Activated naive CD4-positive, alpha-beta T cell treated with anti-CD3 and anti-CD28 coated beads, Interleukin-2, amount 10 ng/mL, durations not matched to agents 7 days and 5 days (primary cell): ENCODE measurements around the gene ADGRL2.

Experiments used
- CTCF ChIA-PET: fragments of 350-600 bp; sonication (Branson Sonifier 250); formaldehyde crosslinking; loops from one replicate; lab custom pipeline; 2021; ENCODE audit warnings: antibody characterized with exemption; lab: Charles Lee
- DNase-seq: peaks from one replicate; pipeline ENCODE4 v3.0.0-alpha.2; 2020
- H3K27ac Mint-ChIP-seq: one replicate; pipeline ENCODE4 v1.8.0; 2021; ENCODE audit warnings: mild to moderate bottlenecking, moderate library complexity, mixed read lengths
- H3K27me3 Mint-ChIP-seq: one replicate; pipeline ENCODE4 v1.8.0; 2021; ENCODE audit warnings: mild to moderate bottlenecking, mixed read lengths
- H3K36me3 Mint-ChIP-seq: one replicate; pipeline ENCODE4 v1.8.0; 2021; ENCODE audit warnings: mixed read lengths
- H3K4me1 Mint-ChIP-seq: one replicate; pipeline ENCODE4 v1.8.0; 2021; ENCODE audit warnings: mixed read lengths
- H3K4me3 Mint-ChIP-seq: one replicate; pipeline ENCODE4 v1.8.0; 2021; ENCODE audit warnings: mild to moderate bottlenecking, moderate library complexity, mixed read lengths
- H3K9me3 Mint-ChIP-seq: one replicate; pipeline ENCODE4 v1.8.0; 2021; ENCODE audit warnings: mixed read lengths

Gene ADGRL2

DNA sequence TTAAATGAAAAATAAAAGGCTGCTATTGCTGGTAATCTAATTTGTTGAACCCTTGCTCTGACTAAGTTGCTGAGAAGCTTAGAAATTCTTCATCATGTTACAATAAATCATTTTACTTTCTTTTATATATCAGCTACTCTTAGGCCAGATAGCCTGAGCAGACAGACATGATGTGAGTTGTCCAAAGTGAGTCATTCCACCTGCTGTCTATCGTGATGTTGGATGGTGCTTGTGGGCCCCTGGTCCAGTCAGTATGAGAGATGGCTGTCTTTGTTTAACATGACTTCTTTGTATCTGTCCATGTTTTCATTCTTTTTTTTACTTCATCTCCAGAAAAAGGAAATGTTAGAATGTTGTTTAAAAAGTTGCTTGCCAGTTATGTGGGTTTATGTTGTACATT lies 188.8 kb downstream of the ADGRL2 start:
- Mint-ChIP-seq H3K27me3 (no peaks in the 10 kb centered on the region), H3K27ac (no peak overlapping the region), H3K4me3 (no peak overlapping the region), H3K36me3 (no peaks in the 10 kb centered on the region), H3K9me3 (no peaks in the 10 kb centered on the region), H3K4me1 (no peaks in the 10 kb centered on the region)
- DNase-seq, result no peak
- CTCF ChIA-PET, result no interaction called here

DNA sequence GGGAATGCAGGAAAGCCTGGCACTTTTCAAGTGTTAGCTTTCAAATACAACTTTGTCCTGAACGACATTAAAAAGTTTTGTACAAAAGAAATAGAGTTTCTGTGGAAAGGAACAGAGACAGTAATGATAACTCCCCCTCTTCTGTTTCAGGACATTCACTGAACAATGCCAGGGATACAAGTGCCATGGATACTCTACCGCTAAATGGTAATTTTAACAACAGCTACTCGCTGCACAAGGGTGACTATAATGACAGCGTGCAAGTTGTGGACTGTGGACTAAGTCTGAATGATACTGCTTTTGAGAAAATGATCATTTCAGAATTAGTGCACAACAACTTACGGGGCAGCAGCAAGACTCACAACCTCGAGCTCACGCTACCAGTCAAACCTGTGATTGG lies 189.5 kb downstream of the ADGRL2 start:
- no peaks in the 10 kb centered on the region for H3K4me1 Mint-ChIP-seq
- H3K36me3 Mint-ChIP-seq, result no peaks in the 10 kb centered on the region
- no peaks in the 10 kb centered on the region for H3K9me3 Mint-ChIP-seq
- H3K27me3 Mint-ChIP-seq, result no peaks in the 10 kb centered on the region
- no peak for DNase-seq
- no peak overlapping the region for H3K4me3 Mint-ChIP-seq
- CTCF ChIA-PET, result no interaction called here
- H3K27ac Mint-ChIP-seq, result no peak overlapping the region

DNA sequence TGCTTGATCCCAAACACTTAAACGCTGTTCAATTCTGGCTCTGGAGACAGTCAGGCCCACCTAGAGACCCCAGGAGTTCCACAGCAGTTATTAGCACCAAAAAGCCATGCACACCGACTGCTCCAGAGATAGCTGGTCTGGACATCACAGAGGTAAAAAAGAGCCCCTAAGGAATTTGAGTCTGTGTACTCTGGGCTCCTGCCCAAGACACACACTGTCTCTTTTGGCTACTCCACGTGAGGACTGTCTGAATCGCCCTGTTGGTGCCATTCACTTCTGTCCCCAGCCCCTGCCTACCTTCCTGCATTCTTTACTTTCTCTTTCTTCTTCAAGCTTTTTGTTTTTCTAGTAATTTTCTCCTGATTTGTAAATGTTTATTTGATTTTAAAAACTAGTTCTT lies 197.4 kb downstream of the ADGRL2 start:
- H3K4me3 Mint-ChIP-seq, result no peak overlapping the region
- H3K27ac Mint-ChIP-seq, result no peak overlapping the region
- no peak for DNase-seq
- no peaks in the 10 kb centered on the region for H3K36me3 Mint-ChIP-seq
- CTCF ChIA-PET, result no interaction called here
- no peaks in the 10 kb centered on the region for H3K9me3 Mint-ChIP-seq
- no peaks in the 10 kb centered on the region for H3K4me1 Mint-ChIP-seq
- no peaks in the 10 kb centered on the region for H3K27me3 Mint-ChIP-seq

DNA sequence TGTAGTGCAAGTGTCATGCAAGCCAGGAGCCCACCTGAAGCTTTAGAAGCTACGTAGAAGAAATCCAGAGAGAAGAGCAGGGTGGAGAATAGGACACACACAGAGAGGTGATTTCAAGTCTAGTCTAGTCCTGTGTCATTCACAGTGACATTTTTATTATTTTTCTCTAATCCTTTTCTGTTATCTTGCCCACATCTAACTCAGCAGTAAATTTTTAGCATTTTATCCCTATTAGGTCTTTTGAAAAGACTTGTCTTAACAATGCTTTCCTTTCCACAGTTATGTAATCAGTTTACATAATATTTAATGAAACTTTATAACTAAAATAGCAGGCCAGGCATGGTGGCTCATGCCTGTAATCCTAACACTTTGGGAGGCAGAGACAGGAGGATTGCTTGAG lies 198.6 kb downstream of the ADGRL2 start:
- no peak overlapping the region for H3K4me3 Mint-ChIP-seq
- CTCF ChIA-PET, result no interaction called here
- no peaks in the 10 kb centered on the region for H3K36me3 Mint-ChIP-seq
- no peak for DNase-seq
- no peak overlapping the region for H3K27ac Mint-ChIP-seq
- no peaks in the 10 kb centered on the region for H3K27me3 Mint-ChIP-seq
- no peaks in the 10 kb centered on the region for H3K4me1 Mint-ChIP-seq
- no peaks in the 10 kb centered on the region for H3K9me3 Mint-ChIP-seq

DNA sequence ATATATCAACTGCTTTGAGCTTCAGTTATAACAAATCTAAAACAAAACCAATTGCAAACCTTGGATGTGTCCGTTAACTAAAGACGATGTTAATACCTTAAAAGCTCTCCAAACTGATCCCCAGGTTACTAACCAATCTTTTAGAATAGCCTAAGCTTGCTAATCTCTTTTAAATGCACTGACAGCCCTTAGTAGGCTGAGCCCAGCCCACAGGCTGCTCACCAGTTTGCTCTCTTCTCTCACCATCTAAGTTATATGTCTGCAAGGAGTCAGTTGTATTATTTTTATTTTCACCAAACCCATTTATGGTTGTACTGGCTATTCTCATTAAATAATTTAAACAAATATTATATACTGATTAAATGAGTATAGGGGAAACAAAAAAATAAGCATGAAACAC lies 199.5 kb downstream of the ADGRL2 start:
- no peak overlapping the region for H3K4me3 Mint-ChIP-seq
- no peaks in the 10 kb centered on the region for H3K36me3 Mint-ChIP-seq
- no peaks in the 10 kb centered on the region for H3K9me3 Mint-ChIP-seq
- CTCF ChIA-PET, result no interaction called here
- no peak overlapping the region for H3K27ac Mint-ChIP-seq
- DNase-seq, result no peak
- no peaks in the 10 kb centered on the region for H3K27me3 Mint-ChIP-seq
- H3K4me1 Mint-ChIP-seq, result no peaks in the 10 kb centered on the region

DNA sequence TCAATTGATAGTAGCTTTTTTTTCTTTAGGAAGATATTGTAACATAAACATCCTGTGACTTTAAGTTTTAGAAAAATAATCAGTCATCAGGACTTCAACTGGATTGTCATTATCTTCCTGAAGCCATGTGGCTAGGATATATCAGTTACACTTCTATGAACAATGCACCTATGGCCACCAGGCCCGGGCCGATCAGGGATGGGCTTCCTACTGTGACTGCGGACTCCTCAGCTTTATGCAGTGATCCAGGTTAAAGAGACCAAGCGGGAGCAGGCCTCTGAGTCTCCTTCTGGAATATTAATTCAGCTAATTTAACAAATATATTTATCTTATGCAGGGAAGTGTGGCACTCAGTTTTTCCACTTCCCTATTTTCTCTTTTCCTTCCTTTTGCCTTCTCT lies 200.6 kb downstream of the ADGRL2 start:
- no peaks in the 10 kb centered on the region for H3K4me1 Mint-ChIP-seq
- no peak overlapping the region for H3K4me3 Mint-ChIP-seq
- CTCF ChIA-PET, result no interaction called here
- no peaks in the 10 kb centered on the region for H3K9me3 Mint-ChIP-seq
- H3K36me3 Mint-ChIP-seq, result no peaks in the 10 kb centered on the region
- no peak for DNase-seq
- no peak overlapping the region for H3K27ac Mint-ChIP-seq
- H3K27me3 Mint-ChIP-seq, result no peaks in the 10 kb centered on the region

DNA sequence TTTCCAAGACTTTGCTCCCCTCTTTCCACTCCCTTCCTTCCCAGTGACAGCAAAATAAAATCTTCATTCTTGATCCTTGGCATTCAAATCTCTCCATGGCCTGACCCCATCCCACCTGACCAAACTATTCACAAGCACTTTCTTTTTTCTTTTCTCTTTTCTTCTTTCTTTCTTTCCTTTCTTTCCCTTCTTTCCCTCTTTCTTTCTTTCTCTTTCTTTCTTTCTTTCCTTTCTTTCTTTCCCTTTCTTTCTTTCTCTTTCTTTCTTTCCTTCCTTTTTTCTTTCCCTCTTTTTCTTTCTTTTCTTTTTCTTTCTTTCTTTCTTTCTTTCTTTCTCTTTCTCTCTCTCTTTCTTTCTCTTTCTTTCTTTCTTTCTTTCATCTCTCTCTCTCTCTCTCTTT lies 207.1 kb downstream of the ADGRL2 start:
- H3K4me1 Mint-ChIP-seq, result no peaks in the 10 kb centered on the region

DNA sequence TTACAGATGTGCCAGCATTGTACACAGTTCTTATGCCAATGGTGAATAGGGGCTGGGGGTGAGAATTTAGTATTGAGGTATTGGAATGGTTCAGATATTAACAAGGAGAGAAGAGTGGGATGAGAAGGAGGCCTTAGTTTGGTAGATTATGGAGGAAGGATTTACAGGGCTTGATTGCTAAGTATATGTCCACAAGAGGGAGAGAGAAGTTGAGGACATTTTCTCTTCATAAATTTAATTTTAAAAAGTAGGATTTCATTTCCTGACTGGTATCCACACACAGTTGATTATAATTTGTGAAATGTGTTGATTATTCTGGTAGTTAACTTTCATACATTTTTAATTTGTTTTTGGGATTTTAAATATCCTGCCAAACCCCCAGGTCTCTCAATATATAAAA lies 213.0 kb downstream of the ADGRL2 start:
- no peak overlapping the region for H3K4me3 Mint-ChIP-seq
- no peaks in the 10 kb centered on the region for H3K27me3 Mint-ChIP-seq
- DNase-seq, result no peak
- H3K36me3 Mint-ChIP-seq, result no peaks in the 10 kb centered on the region
- H3K4me1 Mint-ChIP-seq, result no peaks in the 10 kb centered on the region
- no peaks in the 10 kb centered on the region for H3K9me3 Mint-ChIP-seq
- no peak overlapping the region for H3K27ac Mint-ChIP-seq
- CTCF ChIA-PET, result no interaction called here

More for the DNA sequence above, 207.1 kb downstream of the ADGRL2 start:
- Mint-ChIP-seq H3K27ac (no peak overlapping the region), H3K27me3 (no peaks in the 10 kb centered on the region), H3K9me3 (no peaks in the 10 kb centered on the region), H3K4me3 (no peak overlapping the region), H3K36me3 (no peaks in the 10 kb centered on the region)
- CTCF ChIA-PET, result no interaction called here
- DNase-seq, result no peak

DNA sequence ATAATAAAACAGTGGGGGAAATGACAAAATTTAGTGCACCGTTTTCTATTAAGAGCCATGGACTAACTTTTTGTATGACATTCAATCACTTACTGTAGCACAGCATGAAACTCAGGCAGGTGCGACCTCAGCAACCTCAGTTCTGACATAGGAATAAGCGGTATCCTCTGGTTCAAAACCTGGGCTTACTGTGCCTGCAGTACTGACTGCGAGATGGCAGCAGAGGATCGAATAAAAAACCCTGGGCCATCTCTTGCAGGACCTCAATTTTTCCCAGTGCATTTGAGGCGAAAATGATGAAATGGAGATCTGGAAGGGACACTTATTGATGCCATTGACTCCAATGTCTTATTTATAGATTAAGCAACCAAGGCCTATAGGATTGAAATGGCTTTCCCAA lies 214.7 kb downstream of the ADGRL2 start:
- Mint-ChIP-seq H3K27me3 (no peaks in the 10 kb centered on the region), H3K4me3 (no peak overlapping the region), H3K36me3 (no peaks in the 10 kb centered on the region), H3K27ac (no peak overlapping the region), H3K4me1 (no peaks in the 10 kb centered on the region), H3K9me3 (no peaks in the 10 kb centered on the region)
- DNase-seq, result no peak
- CTCF ChIA-PET, result no interaction called here

DNA sequence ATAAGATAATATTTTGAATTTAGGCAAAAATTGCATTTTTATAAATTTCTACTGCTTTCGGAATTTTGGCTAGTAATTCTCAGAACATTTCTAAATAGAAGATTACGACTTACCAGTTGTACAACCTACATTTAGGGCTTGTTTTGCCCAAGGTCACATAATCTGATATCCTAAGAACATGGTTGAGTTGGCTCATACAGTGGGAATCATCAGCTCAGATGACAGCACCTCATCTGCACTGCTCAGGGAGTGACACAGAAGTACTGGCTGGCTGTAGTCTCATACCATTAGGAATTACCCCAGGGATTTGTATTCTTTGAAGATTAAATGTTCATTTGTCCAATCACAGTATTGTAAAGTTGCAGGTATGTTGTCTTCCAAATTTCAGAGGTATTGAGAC lies 217.6 kb downstream of the ADGRL2 start:
- CTCF ChIA-PET, result no interaction called here
- H3K36me3 Mint-ChIP-seq, result no peaks in the 10 kb centered on the region

DNA sequence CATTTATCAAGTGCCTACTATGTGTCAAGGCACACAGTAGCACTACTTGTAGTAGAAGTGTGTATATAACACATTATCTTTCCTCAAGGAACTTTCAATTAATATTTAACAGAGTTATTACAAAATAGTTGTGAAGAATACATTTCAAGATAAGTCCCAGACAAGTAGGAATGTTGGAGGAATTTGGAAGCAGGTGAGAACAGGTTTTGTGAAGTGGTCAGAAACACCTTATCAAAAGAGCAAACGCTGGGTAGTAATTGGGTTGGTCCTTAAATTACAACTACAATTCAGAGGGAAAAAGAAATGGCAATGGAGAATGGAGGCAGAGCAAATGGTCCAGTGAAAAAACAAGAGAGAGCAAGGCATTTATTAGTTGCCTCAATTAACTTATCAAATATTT lies 218.8 kb downstream of the ADGRL2 start:
- Mint-ChIP-seq H3K4me1 (no peaks in the 10 kb centered on the region), H3K36me3 (no peaks in the 10 kb centered on the region), H3K4me3 (no peak overlapping the region), H3K27me3 (no peaks in the 10 kb centered on the region), H3K9me3 (no peaks in the 10 kb centered on the region), H3K27ac (no peak overlapping the region)
- DNase-seq, result no peak
- CTCF ChIA-PET, result no interaction called here

More for the DNA sequence above, 217.6 kb downstream of the ADGRL2 start:
- H3K27ac Mint-ChIP-seq, result no peak overlapping the region
- H3K4me3 Mint-ChIP-seq, result no peak overlapping the region
- no peaks in the 10 kb centered on the region for H3K27me3 Mint-ChIP-seq
- no peaks in the 10 kb centered on the region for H3K9me3 Mint-ChIP-seq
- no peaks in the 10 kb centered on the region for H3K4me1 Mint-ChIP-seq
- DNase-seq, result no peak

DNA sequence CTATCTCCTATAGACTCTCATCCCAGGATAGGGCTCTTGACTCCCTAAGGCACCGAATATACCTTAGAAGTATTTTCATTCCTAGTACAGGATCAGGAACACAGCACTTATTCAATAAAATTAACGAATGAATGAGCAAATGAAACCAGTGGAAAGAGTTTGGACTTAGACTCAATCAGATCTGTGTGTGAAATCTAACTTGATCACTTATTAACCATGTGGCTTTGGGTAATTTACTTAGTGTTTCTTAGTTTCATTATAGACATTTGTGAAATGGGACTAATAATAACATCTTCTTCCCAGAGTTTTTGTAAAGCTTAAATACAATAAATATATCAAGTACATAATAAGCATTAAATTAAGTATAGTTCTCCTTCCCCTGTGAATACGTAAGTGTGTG lies 230.1 kb downstream of the ADGRL2 start:
- Mint-ChIP-seq H3K9me3 (no peaks in the 10 kb centered on the region), H3K27ac (no peak overlapping the region), H3K27me3 (no peaks in the 10 kb centered on the region), H3K36me3 (no peaks in the 10 kb centered on the region), H3K4me3 (no peak overlapping the region), H3K4me1 (no peaks in the 10 kb centered on the region)
- no peak for DNase-seq
- CTCF ChIA-PET, result no interaction called here

DNA sequence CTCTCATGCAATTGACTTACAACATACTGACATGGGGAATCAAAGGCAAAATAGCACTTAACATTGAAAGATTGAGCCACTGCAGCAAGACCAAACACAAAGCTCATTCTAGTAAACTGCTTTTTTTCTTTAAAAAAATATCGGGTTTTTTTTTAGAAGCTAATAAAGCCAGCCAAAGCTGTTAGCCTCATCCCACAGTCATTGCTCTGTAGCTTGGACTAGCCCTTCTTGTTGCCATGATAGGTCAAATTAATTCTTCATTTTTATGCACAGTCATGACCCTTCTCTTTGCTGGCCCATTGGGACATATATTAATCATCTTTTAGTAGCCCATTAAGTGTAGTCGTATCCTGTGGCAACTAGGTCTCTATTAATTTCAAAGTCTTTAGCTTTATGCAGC lies 231.3 kb downstream of the ADGRL2 start:
- DNase-seq, result no peak
- Mint-ChIP-seq H3K4me3 (no peak overlapping the region), H3K27me3 (no peaks in the 10 kb centered on the region), H3K9me3 (no peaks in the 10 kb centered on the region), H3K36me3 (no peaks in the 10 kb centered on the region), H3K27ac (no peak overlapping the region), H3K4me1 (no peaks in the 10 kb centered on the region)
- CTCF ChIA-PET, result no interaction called here

DNA sequence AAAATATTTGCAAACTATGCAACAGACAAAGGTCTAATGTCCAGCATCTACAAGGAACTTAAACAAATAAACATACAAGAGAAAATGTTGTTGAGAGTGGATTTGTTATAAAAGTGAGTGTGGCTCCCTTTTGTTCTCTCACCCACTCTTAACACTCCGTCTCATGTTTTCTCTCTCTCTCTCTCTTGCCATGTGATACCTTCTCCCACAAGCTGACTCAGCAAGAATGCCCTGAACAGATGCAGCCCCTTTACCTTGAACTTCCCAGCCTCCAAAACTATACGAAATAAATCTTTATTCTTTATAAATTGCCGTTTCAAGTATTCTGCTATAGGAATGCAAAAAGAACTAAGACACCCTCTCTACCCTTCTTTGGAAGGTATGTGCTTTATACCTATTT lies 234.1 kb downstream of the ADGRL2 start:
- no peaks in the 10 kb centered on the region for H3K9me3 Mint-ChIP-seq
- no peaks in the 10 kb centered on the region for H3K36me3 Mint-ChIP-seq
- CTCF ChIA-PET, result no interaction called here
- H3K27me3 Mint-ChIP-seq, result no peaks in the 10 kb centered on the region
- H3K4me3 Mint-ChIP-seq, result no peak overlapping the region
- no peak for DNase-seq
- no peaks in the 10 kb centered on the region for H3K4me1 Mint-ChIP-seq
- H3K27ac Mint-ChIP-seq, result no peak overlapping the region
